DMS 273 (cell line): ENCODE measurements around the gene HMCN2.

ENCODE experiments used
- DNase-seq: peaks from one replicate; lab custom pipeline; 2025; ENCODE audit not compliant: unreplicated experiment; lab: John Stamatoyannopoulos, UW

Gene HMCN2

DNA sequence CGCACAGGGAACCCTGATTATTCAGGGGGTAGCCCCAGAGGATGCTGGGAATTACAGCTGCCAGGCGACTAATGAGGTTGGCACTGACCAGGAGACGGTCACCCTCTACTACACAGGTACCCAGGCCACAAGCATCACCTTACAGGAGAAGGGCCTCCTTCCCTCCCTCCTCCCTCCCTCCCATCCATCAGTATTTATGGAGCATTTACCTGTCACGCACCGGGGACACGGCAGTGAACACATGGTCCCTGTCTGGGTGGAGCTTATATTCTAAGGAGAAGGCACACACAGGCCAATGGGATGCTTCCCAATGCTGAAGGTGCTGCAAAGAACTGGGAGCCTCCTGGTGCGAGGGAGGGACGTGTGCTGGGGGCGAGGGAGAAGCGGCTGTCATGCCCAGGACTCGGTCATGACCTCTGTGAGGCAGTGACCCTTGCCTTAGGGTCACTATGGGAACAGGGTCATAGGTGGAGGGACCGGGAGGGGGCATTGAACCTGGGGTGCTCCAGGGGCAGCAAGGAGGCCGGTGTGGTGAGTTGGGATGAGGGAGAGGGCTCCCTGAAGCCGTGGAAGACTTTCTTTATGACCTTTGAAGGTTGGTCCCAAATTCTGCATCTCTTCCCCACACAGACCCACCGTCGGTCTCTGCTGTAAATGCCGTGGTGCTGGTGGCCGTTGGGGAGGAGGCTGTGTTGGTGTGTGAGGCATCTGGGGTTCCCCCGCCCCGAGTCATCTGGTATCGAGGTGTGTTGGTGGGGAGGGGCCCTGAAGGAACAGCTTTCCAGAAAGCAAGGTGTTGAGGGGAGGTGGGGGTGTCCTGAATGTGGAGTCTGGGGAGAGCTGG lies 41.5 kb downstream of the HMCN2 start:
- DNase-seq, result no peak

DNA sequence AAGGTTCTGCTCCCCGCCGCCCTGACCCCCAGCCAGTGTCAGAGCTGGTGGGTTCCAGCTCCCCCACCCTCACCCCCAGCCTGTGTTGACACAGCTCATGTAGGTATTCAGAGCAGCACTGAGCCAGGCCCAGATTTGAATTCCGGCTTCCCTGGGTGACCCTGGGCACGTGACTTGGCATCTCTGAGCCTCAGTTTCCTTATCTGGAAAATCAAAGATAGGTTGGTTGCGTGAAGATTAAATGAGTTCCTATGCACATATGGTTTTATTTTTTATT lies 42.0 kb downstream of the HMCN2 start:
- DNase-seq, result no peak

DNA sequence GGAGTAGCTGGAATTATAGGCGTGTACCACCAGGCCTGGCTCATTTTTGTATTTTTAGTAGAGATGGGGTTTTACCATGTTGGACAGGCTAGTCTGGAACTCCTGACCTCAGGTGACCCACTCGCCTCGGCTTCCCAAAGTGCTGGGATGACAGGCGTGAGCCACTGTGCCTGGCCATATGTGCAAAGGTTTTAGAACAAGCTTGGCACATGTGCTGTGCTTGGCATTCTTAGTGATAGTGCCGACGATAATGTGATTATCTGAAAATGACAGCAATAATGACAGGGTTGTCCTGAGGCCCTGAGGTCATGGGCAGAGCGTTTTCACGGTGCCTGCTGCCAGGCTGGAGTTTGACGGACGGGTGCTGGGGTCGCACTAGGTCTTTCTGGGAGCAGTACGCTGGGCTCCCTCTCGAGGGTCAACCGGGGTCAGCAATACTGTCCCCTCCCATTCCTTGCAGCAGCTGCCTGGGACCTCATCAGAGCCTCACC lies 42.6 kb downstream of the HMCN2 start:
- DNase-seq, result peak; percentile 32

DNA sequence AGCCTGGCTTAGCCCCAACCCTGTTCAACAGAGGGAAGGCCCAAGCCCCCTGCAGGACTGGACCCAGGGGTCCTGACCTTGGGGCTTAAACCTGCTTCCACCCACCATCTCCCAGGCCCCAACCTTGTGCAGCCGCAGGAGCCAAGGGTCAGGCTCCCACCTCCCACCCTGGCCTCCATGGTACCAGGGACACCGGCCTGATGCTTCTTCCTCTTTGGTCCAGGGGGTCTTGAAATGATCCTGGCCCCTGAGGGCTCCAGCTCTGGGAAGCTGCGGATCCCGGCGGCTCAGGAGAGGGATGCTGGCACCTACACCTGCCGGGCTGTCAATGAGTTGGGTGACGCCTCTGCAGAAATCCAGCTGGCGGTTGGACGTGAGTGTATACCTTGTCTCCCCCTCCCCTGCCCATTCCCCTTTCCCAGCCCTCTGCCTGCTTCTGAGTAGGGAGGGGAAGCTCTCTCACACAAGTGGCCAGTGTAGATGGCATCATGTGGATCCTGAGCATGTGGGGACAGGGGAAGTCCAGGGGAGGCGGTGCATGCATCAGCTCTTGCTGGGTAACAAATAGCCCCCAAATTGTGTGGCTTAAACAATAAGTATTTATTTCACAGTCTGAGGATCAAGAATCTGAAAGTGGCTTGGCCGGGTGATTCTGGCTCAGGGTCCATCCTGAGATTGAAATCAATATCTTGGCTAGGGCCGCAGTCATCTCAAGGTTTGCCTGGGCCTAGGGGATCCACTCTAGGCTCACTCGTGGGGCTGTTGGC lies 44.3 kb downstream of the HMCN2 start:
- no peak for DNase-seq

DNA sequence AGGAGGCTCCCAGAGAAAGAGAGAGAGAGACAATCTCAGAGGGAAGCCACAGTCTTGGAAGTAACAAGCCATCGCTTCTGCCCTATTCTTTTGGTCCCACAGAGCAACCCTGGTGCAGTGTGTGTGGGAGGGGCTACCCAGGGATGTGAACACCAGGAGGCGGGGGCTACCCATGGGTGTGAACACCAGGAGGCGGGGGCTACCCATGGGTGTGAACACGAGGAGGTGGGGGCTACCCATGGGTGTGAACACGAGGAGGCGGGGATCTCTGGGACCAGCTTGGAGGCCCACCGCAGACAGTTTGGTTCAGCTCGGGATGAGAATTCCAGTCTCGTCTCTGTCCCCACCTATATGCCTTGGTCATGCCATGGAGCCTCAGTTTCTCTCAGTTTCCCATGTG lies 44.9 kb downstream of the HMCN2 start:
- DNase-seq, result no peak

DNA sequence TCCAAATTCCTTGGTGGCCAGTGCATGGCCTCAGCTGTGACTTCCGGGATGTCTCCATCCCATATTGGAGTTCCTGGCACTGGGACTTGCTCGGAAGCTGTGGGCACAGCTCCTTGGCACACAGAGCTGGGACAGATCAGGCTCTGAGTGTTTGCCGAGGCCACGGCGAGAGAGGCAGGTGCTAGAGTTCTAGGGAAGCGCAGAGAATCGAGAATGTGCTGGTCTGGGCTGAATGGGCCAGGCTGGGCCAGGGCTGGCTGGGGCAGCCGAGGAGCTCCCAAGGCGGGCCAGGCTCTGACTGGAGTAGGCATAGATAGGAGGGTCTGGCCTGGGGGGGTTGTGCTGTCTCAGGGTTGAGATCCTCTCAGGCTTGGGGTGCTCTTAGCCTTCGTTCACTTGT lies 45.4 kb downstream of the HMCN2 start:
- no peak for DNase-seq

DNA sequence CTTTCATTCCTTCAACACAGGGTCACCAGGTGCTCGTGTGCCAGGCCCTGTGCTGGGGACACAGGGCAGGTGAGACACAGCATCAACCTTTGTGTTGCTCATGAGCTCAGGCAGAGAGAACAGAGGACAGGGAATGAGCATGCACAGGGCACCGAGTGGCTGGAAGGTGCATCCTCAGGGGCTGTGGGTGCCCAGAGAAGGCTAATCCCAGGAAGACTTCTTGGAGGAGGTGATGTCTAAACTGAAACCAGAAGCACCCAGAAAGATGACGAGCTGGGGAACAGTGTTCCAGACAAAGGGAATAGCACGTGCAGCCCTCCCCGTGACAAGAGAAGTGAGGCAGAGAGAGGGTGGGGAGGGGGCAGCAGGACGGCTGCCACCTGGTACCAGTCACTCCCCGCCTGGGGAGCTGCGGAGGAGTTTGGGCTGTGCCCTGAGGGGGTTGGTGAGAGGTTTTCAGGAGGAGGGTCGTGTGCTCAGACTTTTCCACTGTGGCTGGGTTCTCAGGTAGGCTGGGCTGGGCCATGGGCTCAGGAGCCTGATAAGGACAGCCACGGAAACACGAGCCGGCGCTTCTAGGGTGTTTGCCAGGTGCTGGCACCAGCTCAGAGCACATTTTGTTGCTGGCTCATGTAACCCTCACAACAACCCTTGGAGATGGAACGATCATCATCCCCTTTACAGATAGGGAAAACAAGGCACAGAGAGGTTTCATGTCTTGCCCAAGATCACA lies 46.0 kb downstream of the HMCN2 start:
- DNase-seq, result peak; percentile 27

DNA sequence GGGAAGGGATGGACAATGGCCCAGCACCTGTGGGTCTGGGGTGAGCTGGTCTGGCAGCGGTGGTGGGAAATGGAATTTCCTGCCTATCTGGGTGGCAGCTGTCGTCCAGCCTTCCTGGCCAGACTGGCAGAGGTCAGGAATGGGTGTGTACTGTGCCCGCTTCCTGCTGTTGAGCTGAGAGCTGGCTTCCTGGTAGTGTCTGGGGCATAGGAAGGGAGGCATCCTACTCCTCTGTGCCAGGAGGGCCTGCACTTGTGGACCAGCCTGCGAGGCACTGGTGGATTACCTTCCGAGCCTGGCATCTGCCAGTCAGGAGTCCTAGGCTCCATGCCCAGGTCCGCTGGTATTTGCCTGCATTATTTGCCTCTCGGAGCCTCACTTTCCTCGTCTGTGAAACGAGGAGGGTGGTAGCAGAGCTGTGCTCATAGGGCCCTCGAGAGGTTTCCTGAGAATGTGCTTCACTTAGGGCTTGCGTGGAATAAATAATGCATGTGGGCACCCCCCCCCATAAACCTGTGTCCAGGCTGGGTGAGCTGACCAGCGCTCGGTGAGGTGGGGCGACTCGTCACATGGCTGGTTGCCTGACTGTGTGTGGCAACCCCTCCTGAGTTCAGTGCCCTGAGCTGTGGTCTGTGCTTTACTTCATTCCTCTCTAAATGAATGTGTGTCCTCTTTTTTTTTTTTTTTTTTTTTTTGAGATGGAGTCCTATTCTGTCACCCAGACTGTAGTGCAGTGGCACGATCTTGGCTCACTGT lies 47.7 kb downstream of the HMCN2 start:
- no peak for DNase-seq

DNA sequence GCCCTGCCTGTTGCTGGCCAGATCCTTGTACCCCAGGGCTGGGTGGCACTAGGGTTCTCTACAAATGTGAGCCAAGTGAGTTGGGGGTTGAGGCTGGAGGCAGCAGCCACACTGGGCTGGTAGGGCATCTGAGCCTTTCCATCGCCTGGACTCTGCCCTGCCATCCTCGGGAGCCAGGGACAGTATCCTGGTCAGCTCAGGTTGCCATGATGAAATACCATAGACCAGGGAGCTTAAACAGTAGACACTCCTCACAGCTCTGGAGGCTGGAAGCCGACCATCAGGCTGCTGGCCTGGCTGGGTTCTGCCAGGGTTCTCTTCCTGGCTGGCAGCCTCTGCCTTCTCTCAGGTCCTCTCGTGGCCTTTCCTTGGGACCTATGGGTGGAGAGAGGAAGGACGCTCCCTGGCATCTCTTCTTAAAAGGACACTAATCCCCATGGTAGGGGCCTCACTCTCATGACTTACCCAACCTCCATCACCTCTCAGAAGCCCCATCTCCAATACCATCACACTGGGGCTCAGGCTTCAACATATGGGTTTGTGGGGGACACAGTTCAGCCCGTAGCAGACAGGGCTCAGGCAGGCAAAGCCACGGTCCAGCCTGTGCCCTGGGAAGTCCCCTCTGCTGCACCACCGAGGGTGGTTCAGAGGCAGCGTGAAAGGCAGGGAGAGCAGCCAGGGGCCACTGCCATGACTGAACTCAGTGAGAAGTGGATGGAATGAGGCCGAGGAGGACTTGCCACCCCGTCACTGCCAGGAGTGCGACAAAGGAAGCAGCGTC lies 50.1 kb downstream of the HMCN2 start:
- no peak for DNase-seq

DNA sequence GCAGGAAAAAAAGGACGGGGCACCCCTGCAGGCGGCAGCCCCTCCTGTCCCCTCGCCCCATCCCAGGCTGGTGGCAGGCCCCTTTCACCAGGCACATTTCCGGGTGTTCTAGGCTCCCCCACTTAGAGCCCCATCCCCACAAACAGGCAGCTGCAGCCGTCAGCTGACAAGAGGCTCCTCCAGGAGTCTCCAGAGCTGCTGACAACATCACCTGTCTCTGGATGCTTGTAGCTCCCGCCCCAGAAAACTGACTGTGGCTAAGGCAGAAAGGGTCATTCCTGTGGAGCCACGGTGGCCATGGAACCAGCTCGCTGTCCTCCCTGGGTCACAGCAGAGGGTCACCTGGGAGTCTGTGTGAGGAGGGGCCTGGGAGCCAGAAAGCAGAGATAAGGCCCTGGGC lies 50.9 kb downstream of the HMCN2 start:
- DNase-seq, result no peak

DNA sequence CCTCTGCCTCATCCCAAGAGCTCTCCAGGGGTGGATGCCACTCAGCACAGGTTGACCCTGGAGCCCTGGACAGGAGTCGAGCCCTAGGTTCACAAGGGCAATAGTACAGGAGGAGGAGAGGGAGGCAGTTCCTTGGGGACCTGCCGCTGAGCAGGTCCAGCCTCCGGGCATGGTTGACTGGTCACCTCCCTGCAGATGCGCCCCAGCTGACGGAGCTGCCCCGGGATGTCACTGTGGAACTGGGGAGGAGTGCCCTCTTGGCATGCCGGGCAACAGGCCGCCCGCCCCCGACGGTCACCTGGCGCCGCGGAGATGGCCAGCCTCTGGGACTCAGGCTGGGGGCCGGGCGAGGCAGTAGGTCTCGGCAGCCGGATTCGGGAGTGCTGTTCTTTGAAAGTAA lies 53.7 kb downstream of the HMCN2 start:
- DNase-seq, result no peak

DNA sequence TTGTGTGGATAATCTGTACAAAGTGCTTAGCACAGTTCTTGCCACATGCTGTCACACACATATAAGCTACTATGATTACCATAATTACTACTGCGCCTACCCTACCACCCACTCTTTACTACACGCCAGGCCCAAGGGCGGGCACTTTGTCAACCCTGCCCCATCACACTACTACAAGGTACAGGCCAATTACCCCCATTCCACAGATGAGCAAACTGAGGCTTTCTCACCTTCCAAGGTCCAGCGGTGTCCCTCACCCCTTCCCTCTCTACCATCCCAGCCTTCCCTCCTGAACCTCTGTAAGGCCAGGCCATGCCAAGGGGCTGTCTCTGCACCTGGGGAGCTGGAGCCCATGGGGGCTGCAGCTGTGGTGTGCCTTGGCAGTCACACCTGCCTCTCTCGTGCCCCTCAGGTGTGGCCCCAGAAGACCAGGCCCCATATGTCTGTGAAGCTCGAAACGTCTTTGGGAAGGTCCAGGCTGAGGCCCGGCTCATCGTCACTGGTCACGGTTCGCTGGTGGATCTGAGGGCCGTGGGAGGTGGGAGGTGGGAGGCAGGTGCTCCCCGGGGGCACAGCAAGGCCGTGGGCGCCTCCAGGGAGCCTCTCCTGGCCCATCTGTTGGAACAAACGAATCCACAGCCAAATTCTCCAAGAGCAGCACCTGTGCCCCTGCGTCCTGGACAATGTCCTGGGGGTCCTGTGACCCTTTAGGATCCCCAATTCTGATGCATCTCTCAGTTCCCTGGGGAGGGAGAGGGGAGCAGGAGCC lies 54.6 kb downstream of the HMCN2 start:
- DNase-seq, result no peak

DNA sequence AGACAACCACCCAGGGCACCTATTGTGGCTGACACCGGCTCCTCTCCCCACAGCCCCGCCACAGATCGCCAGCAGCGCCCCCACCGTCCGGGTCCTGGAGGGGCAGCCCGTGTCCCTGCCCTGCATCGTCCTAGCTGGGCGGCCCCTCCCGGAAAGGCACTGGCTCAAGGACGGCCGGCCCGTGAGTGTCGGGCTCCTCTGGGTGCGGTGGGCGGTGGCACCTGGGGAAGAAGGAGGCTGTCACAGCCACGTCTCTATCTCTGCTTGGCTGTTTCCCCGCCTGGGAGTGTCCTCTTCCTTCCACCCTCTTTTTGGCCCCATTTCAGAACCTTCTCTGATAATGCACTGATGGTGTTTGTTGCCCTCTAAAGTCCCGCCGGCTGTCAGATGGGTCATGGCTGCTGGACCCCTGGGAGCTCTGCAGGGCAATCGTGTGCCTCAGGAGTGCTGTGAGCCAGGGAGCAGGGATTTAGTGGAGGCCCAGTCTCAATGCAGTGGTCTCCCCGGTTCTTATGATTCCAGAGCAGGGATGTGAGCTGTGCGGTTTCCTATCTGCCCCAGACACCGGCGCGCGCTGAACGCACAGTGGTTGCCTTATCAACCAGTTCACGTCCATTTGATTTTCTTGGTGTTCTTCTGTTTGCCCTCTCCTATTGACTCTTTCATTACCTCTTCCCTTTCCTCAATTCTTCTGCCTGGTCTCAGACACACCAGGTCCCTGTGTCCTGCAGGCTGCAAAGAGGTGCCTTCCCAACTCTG lies 55.3 kb downstream of the HMCN2 start:
- peak; percentile 74 for DNase-seq

DNA sequence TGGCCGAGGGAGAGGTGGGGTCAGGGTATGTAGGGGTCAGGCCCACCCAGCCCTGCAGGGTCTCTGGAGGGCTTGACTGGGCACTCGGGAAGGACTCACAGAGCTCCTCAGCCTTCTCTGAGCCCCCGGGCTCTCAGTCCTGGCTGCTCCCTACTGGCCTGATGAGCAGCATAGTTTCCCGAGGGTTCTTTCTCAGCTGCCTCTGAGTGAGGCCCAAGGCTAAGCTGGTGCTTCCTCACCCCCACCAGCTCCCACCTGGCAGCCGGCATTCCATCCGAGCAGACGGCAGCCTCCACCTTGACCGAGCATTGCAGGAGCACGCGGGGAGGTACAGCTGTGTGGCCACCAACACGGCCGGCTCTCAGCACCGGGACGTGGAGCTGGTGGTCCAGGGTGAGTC lies 56.0 kb downstream of the HMCN2 start:
- no peak for DNase-seq

DNA sequence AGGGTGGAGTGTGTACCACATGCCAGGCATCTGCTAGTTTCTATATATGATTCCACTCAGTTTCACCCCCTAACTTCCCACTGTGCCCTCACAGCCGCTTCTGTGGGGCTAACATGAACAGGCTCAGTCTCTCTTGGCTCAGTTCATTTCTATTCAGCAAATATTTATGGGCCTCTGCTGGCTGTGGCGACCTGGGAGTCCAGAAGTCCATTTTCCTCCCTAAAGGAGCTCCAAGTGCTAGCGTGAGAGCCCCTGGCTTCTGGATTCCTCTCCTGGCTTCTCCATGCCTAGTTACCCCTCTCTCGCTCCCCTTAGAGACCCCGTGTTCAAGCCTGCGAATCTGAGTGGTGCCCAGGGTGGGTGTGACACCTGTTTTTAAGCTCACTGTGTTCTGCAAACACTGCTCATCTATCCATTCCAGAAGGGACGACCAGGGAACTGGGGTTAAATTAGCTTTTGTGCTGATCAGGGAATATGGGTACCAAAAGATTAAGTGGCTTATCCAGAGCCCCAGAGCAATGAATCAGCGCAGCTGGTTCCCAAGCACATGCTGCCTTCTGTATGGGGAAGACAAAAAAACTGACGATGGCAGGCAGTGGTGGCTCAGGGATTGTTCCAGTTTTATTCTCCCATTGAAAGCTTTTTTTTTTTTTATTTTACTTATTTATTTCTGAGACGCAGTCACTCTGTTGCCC lies 57.6 kb downstream of the HMCN2 start:
- DNase-seq, result no peak

DNA sequence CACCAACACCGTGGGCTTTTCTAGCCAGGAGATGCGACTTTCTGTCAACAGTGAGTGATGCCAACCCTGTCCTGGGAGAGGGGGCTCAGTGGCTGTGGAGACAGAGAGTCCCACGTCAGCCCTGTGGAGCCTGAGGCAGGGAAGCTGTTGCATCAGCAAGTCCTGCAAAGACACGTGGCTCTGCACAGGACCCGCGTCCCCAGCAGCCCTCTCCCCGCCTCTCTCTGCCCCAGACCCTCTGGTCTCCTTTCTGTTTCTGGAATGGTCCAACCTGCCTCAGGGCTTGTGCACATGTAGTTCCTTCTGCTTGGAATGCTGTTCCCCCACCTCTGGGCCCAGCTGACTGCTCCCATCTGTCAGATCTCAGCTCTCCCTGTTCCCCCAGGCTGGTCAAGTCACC lies 60.4 kb downstream of the HMCN2 start:
- no peak for DNase-seq

DNA sequence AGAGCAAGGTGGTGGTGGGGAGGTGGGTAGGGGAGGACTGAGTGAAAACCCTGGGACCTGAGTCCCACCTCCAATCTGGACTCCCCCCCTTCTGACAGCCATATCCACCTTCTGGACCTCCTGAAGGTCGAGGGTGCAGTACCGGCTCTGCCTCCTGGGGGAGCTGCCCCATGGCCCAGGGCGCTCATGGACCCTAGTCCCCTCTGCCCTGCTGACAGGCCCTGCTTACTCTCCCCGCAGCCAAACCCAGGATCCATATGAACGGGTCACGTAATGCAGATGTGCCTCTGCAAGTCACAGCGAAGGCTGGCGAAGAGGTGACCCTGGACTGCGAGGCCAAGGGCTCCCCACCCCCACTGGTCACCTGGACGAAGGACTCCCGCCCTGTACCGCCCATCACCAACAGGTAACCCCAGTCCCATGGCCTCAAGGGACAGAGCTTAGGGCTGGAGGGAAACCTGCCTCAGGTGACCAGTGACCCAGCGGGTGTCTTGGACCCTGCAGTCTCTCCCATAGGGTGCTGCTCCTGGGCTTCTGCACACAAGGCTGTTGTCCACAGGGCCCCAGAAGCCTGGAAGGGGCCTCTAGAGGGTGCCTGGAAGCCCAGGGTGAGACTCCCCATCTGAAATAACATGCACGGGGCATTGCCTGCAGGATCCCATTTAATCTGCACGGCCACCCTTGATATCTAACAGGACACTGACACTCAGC lies 61.7 kb downstream of the HMCN2 start:
- peak; percentile 72 for DNase-seq
